HCT116 (cell line): Measurements from ENCODE around the gene LY6G5B. TPM values are rescaled to one million over a fixed set of nuclear protein-coding genes. Genes with fewer than 3 reads are reported as not detected.

Source experiments
- ATAC-seq: fragments of 200-7000 bp; cut with Tn5 transposase; 2 replicates; pipeline ENCODE4 v1.9.1; 2020; ENCODE audit warnings: mild to moderate bottlenecking, moderate library complexity
- BruUV-seq: library from RNA; stranded (reverse); fragments of 400-500 nt; replicated peaks from 2 replicates; lab custom pipeline; 2021; lab: Mats Ljungman, UMichigan
- CTCF ChIA-PET: fragments of 300-600 bp; sonication (Branson Sonifier 250); formaldehyde crosslinking; loops from one replicate; lab custom pipeline; 2021; ENCODE audit warnings: antibody characterized with exemption; lab: Charles Lee
- POLR2A ChIA-PET: fragments of 300-600, 350-600 bp; sonication (Branson Sonifier 250); formaldehyde crosslinking; loops from one replicate; lab custom pipeline; 2021; ENCODE audit warnings: antibody characterized with exemption; lab: Charles Lee
- RAD21 ChIA-PET, 2 experiments: fragments of 300-600 bp; sonication (Branson Sonifier 250); formaldehyde crosslinking; loops; one replicate each; lab custom pipeline; 2023; ENCODE audit warnings: low total read pairs in 2 of 2; ENCODE audit not compliant: uncharacterized antibody in 2 of 2, unreplicated experiment in 2 of 2, low non-redundant PET in 1 of 2; lab: Charles Lee
- DNase-seq: peaks from one replicate; pipeline ENCODE4 v3.0.0-alpha.2; 2010; ENCODE audit warnings: low read depth, low spot score
- H2AFZ ChIP-seq: fragments of 200-600 bp; shearing (Covaris generic), sonication (generic); 2 replicates; pipeline ENCODE4 v1.6.1; 2017; ENCODE audit warnings: low read depth, mixed run types, mixed read lengths, antibody characterized with exemption, low read length; ENCODE audit not compliant: poor library complexity, severe bottlenecking
- H3K27ac ChIP-seq: 2 replicates; pipeline ENCODE4 v1.5.1; 2012; ENCODE audit warnings: low read depth, low read length
- H3K27me3 ChIP-seq: fragments of 200-600 bp; sonication (generic); 2 replicates; pipeline ENCODE4 v1.6.1; 2016; ENCODE audit warnings: mixed run types, low read length, mixed read lengths; ENCODE audit not compliant: insufficient read depth
- H3K36me3 ChIP-seq, 2 experiments: fragments of 200-500 bp in 1 of 2; fragments of 200-600 bp in 1 of 2; sonication (Bioruptor generic) in 1 of 2; sonication (generic) in 1 of 2; 2 replicates each; pipeline versions ENCODE4 v1.5.1 to v1.6.1; 2014 to 2016; ENCODE audit warnings: low read length in 2 of 2, inconsistent platforms in 1 of 2, mixed read lengths in 1 of 2, mixed run types in 1 of 2; ENCODE audit not compliant: insufficient read depth in 2 of 2, control insufficient read depth in 1 of 2
- H3K4me1 ChIP-seq, 2 experiments: fragments of 200-600 bp in 1 of 2; sonication (generic) in 1 of 2; 2 replicates each; pipeline versions ENCODE4 v1.5.1 to v1.6.1; 2012 to 2017; ENCODE audit warnings: low read length in 2 of 2, inconsistent platforms in 1 of 2, mild to moderate bottlenecking in 1 of 2, mixed read lengths in 1 of 2, mixed run types in 1 of 2, moderate library complexity in 1 of 2; ENCODE audit not compliant: insufficient read depth in 2 of 2, control insufficient read depth in 1 of 2
- H3K4me2 ChIP-seq: fragments of 200-600 bp; sonication (generic); 2 replicates; pipeline ENCODE4 v1.6.1; 2017; ENCODE audit warnings: mixed run types, low read length, mixed read lengths
- H3K4me3 ChIP-seq, 2 experiments: fragments of 200-600 bp in 1 of 2; sonication (generic) in 1 of 2; replicated peaks in 1 of 2; 2 replicates each; pipeline ENCODE4 v1.5.1; 2011 to 2016; ENCODE audit warnings: low read length in 2 of 2, control low read depth in 1 of 2, low read depth in 1 of 2, mild to moderate bottlenecking in 1 of 2, mixed read lengths in 1 of 2, mixed run types in 1 of 2
- H3K79me2 ChIP-seq: fragments of 200-600 bp; sonication (generic); 2 replicates; pipeline ENCODE4 v1.6.1; 2017; ENCODE audit warnings: mild to moderate bottlenecking, mixed run types, low read length, moderate library complexity, mixed read lengths; ENCODE audit not compliant: insufficient read depth
- H3K9ac ChIP-seq: fragments of 200-600 bp; sonication (generic); 2 replicates; pipeline ENCODE4 v1.6.1; 2016; ENCODE audit warnings: low read length, mixed read lengths
- H3K9me2 ChIP-seq: fragments of 200-600 bp; sonication (generic), shearing (Covaris generic); 2 replicates; pipeline ENCODE4 v1.6.1; 2017; ENCODE audit warnings: mixed run types, mild to moderate bottlenecking, moderate library complexity; ENCODE audit not compliant: insufficient read depth
- H3K9me3 ChIP-seq, 2 experiments: fragments of 200-500 bp in 1 of 2; fragments of 200-600 bp in 1 of 2; sonication (Bioruptor generic) in 1 of 2; sonication (generic) in 1 of 2; 2 replicates each; pipeline ENCODE4 v1.6.1; 2014 to 2017; ENCODE audit warnings: low read length in 2 of 2, mixed read lengths in 2 of 2, inconsistent platforms in 1 of 2, low read depth in 1 of 2, mild to moderate bottlenecking in 1 of 2, mixed run types in 1 of 2, moderate library complexity in 1 of 2; ENCODE audit not compliant: control insufficient read depth in 1 of 2, insufficient read depth in 1 of 2
- H4K20me1 ChIP-seq: fragments of 200-600 bp; sonication (generic), shearing (Covaris generic); 2 replicates; pipeline ENCODE4 v1.6.1; 2017; ENCODE audit warnings: mixed run types, mild to moderate bottlenecking, moderate library complexity; ENCODE audit not compliant: insufficient read depth
- POLR2AphosphoS5 ChIP-seq: IDR thresholded peaks from 2 replicates; pipeline ENCODE4 v1.6.1; 2011; ENCODE audit warnings: mild to moderate bottlenecking, low read depth, low read length, moderate library complexity
- TCF7L2 ChIP-seq: IDR thresholded peaks from 2 replicates; pipeline ENCODE4 v1.7.0; 2011; ENCODE audit warnings: borderline replicate concordance, inconsistent platforms; ENCODE audit not compliant: insufficient read depth, insufficient read length; ENCODE audit errors: extremely low read depth
- YY1 ChIP-seq: IDR thresholded peaks from 2 replicates; pipeline ENCODE4 v1.6.1; 2011; ENCODE audit warnings: low read length, low read depth, moderate library complexity, mild to moderate bottlenecking; ENCODE audit not compliant: insufficient replicate concordance; ENCODE audit errors: extremely low read depth
- ZNF274 ChIP-seq: fragments of 200-500 bp; sonication (Bioruptor generic); IDR thresholded peaks from 2 replicates; pipeline ENCODE4 v1.6.1; 2014; ENCODE audit warnings: mild to moderate bottlenecking, low read depth, low read length, inconsistent platforms
- intact Hi-C: fragments of 100-400 bp; cut with micrococcal nuclease; formaldehyde crosslinking; loops from 2 replicates; pipeline ENCODE4 v1.10.0; 2022
- total RNA-seq: library from RNA; stranded (reverse); gene quantifications from one replicate; pipeline ENCODE4 v1.2.1, GENCODE V29; 2021; ENCODE audit not compliant: unreplicated experiment

Gene LY6G5B
- total RNA-seq, 1 experiment from 2014 or later: 15.4 TPM

- TF ChIP-seq YY1: no peak
These were observed 5.6 kb upstream of the LY6G5B start (continued) for GRCh38 chr6:31663961-31664789.

GRCh38 chr6:31664790-31665500 lies 4.8 kb upstream of the LY6G5B start, which contains the start of gene GPANK1:
GPANK1 (minus strand) TSS chr6:31664997; CDS start chr6:31664478, 519 bp downstream.
- Histone ChIP-seq H4K20me1 (no peaks in the 10 kb centered on the region), H2AFZ (no peak within 1 kb of the TSS), H3K4me1 (peaks cover 14 to 38% of the 10 kb centered on the region in 2 experiments; a peak in 3 of 4 replicates), H3K4me3 (peak within 1 kb of the TSS; percentile 97 to 99), H3K79me2 (peaks cover 58% of the 10 kb centered on the region), H3K4me2 (peak within 1 kb of the TSS; percentile 83), H3K36me3 (peaks cover 28 to 44% of the 10 kb centered on the region in 2 experiments), H3K9me2 (no peaks in the 10 kb centered on the region), H3K9ac (peak within 1 kb of the TSS; percentile 90), H3K27ac (peak within 1 kb of the TSS; percentile 90), H3K9me3 (no peaks in the 10 kb centered on the region), H3K27me3 (no peaks in the 10 kb centered on the region)
- ATAC-seq (peak; percentile 45), DNase-seq (peak; percentile 93)
- intact Hi-C loops: loop anchor here (1.0 to 5.0 kb wide), 5 partner anchors 72 to 263 kb away; partner anchors contain the start of genes ATP6V1G2, CLIC1, DDX39B and EHMT2
- POLR2A ChIA-PET: interaction anchor here (0.6 to 3.9 kb wide), 12 partner anchors 10 to 518 kb away, joined by 3 to 32 read pairs (median 4); partner anchors contain the start of genes ABHD16A, APOM, ATP6V1G2 and BAG6
- peak; percentile 61 for TF ChIP-seq POLR2AphosphoS5
- TF ChIP-seq YY1: peak; percentile 97
- TF ChIP-seq TCF7L2: peak; percentile 19
- no peak for TF ChIP-seq ZNF274
- RAD21 ChIA-PET: interaction anchor here in 1 of 2 experiments (0.6 kb wide), 1 partner anchor 118 kb away, joined by 3 read pairs; the partner anchor contains the start of gene ATP6V1G2
- CTCF ChIA-PET: interaction anchor here (0.9 to 1.1 kb wide), 2 partner anchors 67 to 73 kb away, joined by 4 read pairs; no protein-coding TSS in a partner anchor
- BruUV-seq: no TSS peak
